Adipocyte (in vitro differentiated cells): ENCODE data around the gene TMEM269.

ENCODE experiments used
- DNase-seq: peaks from one replicate; pipeline ENCODE4 v3.0.0-alpha.2; 2015; ENCODE audit warnings: low read depth
- H3K27me3 ChIP-seq: replicated peaks from 2 replicates; pipeline ENCODE4 v1.7.0; 2013; ENCODE audit warnings: mild to moderate bottlenecking, low read length, moderate library complexity; ENCODE audit not compliant: control insufficient read depth, insufficient read depth
- H3K36me3 ChIP-seq: 2 replicates; pipeline ENCODE4 v1.7.0; 2013; ENCODE audit warnings: low read length, mild to moderate bottlenecking, moderate library complexity; ENCODE audit not compliant: control insufficient read depth, insufficient read depth, severe bottlenecking
- H3K4me1 ChIP-seq: 2 replicates; pipeline ENCODE4 v1.7.0; 2013; ENCODE audit warnings: mild to moderate bottlenecking, low read length, moderate library complexity; ENCODE audit not compliant: control insufficient read depth, insufficient read depth
- H3K4me3 ChIP-seq: 2 replicates; pipeline ENCODE4 v1.7.0; 2013; ENCODE audit warnings: mild to moderate bottlenecking, low read length, moderate library complexity
- H3K9ac ChIP-seq: 2 replicates; pipeline ENCODE4 v1.7.0; 2013; ENCODE audit warnings: mild to moderate bottlenecking, low read length, moderate library complexity
- H3K9me3 ChIP-seq: 2 replicates; pipeline ENCODE4 v1.7.0; 2013; ENCODE audit warnings: mild to moderate bottlenecking, low read length, moderate library complexity; ENCODE audit not compliant: control insufficient read depth

TMEM269 gene

DNA sequence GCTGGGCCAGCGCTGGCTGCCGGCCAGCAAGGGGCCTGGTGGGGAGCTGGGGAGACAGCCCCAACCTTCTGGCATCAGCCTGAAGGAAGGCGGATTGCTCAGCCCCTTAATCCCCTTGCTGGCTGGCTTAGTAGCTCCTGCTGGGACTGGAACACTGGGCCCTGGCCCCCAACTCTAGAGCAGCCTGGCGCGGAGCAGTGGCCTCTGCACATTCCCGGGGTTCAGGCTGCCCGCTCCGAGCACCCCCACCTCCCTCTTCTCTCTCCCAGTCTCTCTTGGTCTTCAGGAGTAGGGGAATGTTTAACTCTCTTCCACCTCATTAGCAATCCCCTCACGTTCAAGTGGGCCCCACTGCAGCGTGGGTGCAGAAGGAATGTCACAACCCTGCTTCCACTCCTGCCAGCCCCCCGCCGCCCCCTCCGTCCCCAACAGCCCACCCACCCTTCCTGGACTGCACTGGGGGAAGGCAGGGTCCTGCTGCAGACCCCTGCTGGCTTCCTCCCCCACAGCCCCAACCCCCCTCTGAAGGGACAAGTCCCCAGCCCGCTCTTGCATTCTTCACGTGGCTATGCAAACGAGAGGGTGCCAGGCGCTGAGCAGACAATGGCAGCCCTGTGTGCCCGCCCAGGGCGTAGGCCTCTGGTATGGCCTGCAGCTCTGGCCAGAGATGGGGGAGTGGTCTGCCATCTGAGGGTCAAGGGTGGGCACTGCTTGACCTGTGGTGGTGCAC lies 43.8 kb upstream of the TMEM269 start:
- Histone ChIP-seq H3K36me3 (peaks cover 4% of the 10 kb centered on the region), H3K4me3 (no peak overlapping the region), H3K27me3 (no peaks in the 10 kb centered on the region), H3K9ac (no peak overlapping the region), H3K4me1 (no peaks in the 10 kb centered on the region), H3K9me3 (no peaks in the 10 kb centered on the region)
- no peak for DNase-seq

DNA sequence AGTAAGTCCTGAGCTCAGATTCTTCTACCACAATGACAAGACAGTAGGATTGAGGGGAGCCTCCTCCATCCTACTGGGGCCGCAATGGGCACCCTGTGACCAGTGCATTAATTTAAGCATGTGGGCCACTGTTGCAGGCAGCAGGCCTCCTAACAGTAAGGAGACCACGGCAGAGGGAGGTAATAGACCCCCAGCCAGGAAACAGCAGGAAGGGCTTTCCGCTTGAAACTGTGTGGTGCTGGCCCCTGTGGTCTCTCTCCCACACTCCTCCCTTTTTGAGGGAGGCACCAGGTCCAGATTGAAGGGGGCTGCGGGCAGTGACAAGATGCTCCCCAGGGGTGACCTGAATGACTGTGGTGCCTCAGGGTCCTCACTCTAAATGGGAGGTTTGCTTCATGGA lies 43.1 kb upstream of the TMEM269 start:
- Histone ChIP-seq H3K4me1 (no peaks in the 10 kb centered on the region), H3K9ac (no peak overlapping the region), H3K9me3 (no peaks in the 10 kb centered on the region), H3K4me3 (no peak overlapping the region), H3K36me3 (peaks cover 11% of the 10 kb centered on the region), H3K27me3 (no peaks in the 10 kb centered on the region)
- no peak for DNase-seq

DNA sequence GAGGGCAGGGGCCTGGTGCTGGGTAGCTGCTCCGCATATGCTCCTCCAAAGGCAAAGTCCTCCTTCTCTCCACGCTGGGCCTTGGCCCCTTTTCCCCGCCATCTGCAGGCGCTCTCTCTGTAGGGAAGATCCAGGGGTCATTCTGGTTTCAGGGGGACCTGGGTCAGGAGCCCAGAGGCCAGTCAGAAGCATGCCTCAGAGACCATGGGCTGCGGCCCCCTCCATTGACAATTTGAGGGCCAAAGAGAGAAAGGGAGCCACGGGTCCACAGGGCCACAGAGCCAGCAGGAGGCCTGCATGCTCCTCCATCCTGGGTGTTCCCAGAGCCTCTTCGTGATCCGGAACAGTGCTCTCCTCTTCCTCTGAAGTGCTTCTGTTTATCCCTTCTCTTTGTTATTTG lies 42.6 kb upstream of the TMEM269 start:
- no peaks in the 10 kb centered on the region for H3K27me3 ChIP-seq

DNA sequence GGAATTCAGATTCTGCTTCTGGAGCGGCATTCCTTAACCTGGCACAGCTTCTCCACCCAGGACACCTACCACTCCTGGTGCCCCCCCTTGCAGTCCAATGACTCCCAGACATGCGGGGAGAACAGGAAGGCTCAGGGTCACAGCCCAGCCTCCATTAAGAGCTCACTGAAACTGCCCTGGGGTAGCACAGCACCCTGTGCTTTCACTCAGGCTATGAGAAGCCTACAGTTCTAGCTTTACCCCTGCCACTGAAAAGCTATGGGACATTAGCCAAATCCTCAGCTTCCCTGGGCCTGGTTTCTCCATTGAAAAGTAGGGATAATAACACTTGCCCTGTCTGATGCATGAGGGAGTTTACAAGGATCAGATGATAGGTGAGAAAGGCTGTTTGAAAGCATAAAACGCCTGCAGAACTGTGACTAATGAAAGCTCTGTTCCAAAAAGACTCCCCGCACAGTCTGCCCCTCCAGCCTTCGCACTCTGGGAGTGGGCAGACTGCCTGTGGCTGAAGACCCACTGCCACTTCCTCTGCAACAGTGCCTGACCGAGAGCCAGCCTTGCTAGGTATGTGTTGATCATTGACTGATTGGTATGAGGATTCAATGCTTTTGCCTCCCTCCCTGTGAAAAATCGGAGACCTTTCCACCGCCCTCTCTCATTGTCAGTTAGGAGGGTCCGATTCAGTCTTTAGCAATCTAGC lies 42.0 kb upstream of the TMEM269 start:
- Histone ChIP-seq H3K9ac (no peak overlapping the region), H3K27me3 (no peaks in the 10 kb centered on the region), H3K9me3 (no peaks in the 10 kb centered on the region), H3K36me3 (peaks cover 20% of the 10 kb centered on the region), H3K4me3 (no peak overlapping the region), H3K4me1 (no peaks in the 10 kb centered on the region)
- no peak for DNase-seq

More for the DNA sequence above, 42.6 kb upstream of the TMEM269 start:
- Histone ChIP-seq H3K4me3 (no peak overlapping the region), H3K36me3 (peaks cover 15% of the 10 kb centered on the region), H3K4me1 (no peaks in the 10 kb centered on the region), H3K9ac (no peak overlapping the region), H3K9me3 (no peaks in the 10 kb centered on the region)
- DNase-seq, result no peak

DNA sequence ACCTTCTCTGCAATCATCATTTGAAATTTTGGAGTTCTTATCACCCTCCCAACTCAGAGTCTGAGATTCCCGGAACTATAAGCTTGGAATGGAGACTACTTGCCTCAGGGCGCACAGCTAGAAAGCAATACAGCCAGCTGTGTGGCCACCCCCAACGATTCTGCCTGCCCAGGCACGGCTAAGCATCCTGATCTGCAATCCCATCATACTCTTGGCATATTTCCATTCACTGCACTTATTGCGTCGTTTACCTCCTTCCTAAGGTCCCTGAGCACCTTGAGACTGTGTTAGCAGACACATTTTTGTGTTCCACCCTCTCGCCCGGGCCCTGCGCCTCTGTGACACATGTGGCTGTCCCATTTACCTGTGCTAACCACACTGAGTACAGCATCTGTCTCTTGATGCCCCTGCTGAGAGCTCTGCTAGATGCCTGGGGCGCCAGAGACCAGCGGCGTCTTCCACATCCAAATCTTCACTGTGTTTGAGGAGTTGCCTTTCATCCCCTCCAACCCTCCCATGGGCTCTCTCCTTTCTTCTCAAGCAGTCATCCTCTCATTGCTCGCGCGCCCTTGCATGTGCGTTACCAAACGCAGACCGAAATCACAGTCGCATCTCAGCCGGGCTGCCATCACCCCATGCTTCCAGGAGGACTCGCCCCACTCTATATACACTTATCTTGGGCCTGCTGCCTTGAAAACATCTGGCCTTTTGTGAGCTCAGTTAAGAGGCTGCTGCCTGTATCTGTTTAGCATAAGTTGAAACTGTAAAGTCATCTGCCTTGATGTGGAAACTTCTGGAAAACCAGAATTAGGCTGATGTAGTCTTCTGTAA lies 41.3 kb upstream of the TMEM269 start:
- H3K27me3 ChIP-seq, result no peaks in the 10 kb centered on the region
- H3K36me3 ChIP-seq, result peaks cover 27% of the 10 kb centered on the region
- H3K9ac ChIP-seq, result no peak overlapping the region
- peak; percentile 46 for DNase-seq
- no peaks in the 10 kb centered on the region for H3K9me3 ChIP-seq
- no peak overlapping the region for H3K4me3 ChIP-seq
- peaks cover 6% of the 10 kb centered on the region for H3K4me1 ChIP-seq

DNA sequence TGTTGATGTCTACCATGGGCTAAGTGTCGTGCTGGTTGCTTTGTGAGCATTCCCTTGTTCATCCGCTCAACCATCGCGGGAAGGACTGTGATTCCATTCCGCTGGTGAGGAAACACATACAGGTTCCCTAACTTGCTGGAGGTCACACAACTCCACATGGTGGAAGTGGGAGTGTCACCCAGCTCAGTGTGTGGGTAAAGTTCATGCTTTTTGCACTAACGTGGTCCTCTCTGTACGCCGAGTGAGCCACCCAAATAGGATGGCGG lies 40.7 kb upstream of the TMEM269 start:
- Histone ChIP-seq H3K9ac (no peak overlapping the region), H3K27me3 (no peaks in the 10 kb centered on the region), H3K9me3 (no peaks in the 10 kb centered on the region), H3K36me3 (peaks cover 31% of the 10 kb centered on the region), H3K4me3 (no peak overlapping the region), H3K4me1 (peaks cover 11% of the 10 kb centered on the region)
- DNase-seq, result no peak

DNA sequence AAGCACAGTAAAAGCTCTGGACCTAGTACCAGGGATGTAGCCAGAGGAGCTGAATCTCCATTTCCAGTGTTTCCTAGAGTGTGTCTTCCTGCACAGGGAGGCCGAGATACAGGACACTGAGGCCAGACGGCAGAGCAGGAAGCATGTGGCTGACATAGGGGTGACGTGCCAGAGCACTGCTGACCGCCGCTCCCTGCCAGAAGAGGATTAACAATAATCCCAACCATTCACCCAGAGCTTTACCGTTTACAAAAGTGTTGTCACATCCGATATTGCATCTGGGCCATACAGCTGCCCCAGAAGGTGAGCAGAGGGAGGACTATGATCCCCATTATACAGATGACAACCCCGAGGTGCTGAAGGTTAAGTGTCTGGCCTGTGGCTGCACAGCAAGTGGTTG lies 38.9 kb upstream of the TMEM269 start:
- H3K9ac ChIP-seq, result no peak overlapping the region
- H3K36me3 ChIP-seq, result peaks cover 44% of the 10 kb centered on the region
- H3K4me3 ChIP-seq, result no peak overlapping the region
- DNase-seq, result no peak
- H3K27me3 ChIP-seq, result no peaks in the 10 kb centered on the region
- no peaks in the 10 kb centered on the region for H3K9me3 ChIP-seq
- H3K4me1 ChIP-seq, result peaks cover 16% of the 10 kb centered on the region

DNA sequence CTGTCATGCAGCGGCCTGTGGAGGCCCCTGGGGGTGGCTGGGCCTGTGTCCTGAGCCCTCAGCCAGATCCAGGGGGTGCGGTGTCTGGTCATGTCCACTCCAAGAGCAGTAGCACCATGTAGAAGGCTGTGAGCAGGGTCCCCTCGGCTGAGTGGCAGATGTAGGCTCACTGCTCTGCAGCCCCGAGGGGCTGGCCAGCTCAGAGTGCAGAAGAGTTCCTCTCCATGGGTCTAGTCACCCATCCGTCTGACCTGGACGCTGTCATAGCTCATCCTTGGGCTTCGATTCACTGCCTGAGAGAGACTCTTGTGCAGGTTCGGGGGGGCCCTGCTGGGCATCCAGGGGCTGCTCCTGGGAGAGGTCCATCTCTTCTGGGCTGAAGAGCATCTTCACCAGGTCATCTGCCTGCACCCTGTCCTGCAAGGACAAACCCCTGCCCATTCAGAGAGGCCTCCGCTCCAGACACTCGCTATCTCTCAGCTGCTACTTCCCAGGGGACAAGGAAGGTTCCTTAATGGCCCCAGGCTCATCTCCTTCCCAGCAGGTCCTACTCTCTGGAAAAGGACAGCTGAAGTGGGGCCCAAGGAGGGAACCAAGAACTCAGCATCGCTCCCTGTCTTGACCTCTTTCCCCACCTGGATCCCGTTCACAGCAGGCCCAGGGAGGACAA lies 38.2 kb upstream of the TMEM269 start:
- Histone ChIP-seq H3K36me3 (peaks cover 45% of the 10 kb centered on the region), H3K4me1 (peaks cover 16% of the 10 kb centered on the region), H3K4me3 (no peak overlapping the region), H3K9ac (no peak overlapping the region), H3K9me3 (no peaks in the 10 kb centered on the region), H3K27me3 (no peaks in the 10 kb centered on the region)
- no peak for DNase-seq

DNA sequence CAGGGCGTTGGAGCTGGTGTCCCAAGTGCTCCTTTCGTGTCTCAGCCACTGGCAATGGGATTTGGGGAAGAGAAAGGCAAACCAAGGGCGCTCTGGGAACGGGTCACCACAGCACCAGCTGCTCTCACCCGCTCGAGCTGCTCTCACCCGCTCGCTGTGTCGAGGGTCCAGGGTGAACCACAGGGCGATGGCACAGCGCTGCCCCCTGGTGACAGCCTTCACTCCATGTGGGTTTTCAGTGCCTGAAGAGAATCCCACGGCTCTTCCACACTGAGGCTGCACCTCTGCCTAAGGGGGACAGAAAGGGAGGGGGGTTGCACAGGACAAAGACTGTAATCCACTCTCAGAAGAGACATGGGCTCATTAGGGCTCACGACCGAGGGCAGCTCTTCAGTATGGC lies 37.7 kb upstream of the TMEM269 start:
- H3K36me3 ChIP-seq, result peaks cover 51% of the 10 kb centered on the region
- no peaks in the 10 kb centered on the region for H3K27me3 ChIP-seq
- H3K4me3 ChIP-seq, result no peak overlapping the region
- H3K4me1 ChIP-seq, result peaks cover 16% of the 10 kb centered on the region
- H3K9ac ChIP-seq, result no peak overlapping the region
- DNase-seq, result peak; percentile 19
- no peaks in the 10 kb centered on the region for H3K9me3 ChIP-seq

DNA sequence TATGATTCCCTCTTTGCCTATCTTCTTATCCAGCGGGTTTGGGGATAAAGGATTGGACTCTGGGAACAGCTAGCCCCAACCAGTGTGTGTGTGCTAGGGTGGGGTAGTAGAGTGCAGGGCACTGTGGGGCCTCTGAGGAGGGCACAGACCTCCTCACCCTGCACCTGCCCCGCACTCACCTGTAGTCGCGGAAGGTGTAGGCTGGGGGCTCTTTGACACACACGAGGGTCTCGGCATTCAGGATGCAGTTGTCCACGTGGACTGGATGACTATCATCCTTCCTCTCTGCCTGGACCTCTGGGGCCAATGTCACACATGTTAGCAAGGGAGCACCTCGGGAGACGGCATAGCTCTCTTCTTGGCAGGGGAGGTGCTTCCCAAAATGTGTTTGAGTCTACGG lies 36.8 kb upstream of the TMEM269 start:
- H3K36me3 ChIP-seq, result peaks cover 57% of the 10 kb centered on the region
- no peak for DNase-seq
- H3K9ac ChIP-seq, result no peak overlapping the region
- H3K9me3 ChIP-seq, result no peaks in the 10 kb centered on the region
- no peak overlapping the region for H3K4me3 ChIP-seq
- H3K4me1 ChIP-seq, result peaks cover 16% of the 10 kb centered on the region
- no peaks in the 10 kb centered on the region for H3K27me3 ChIP-seq
